CD14-positive monocyte (primary cell): ENCODE measurements around the gene OR2B2. TPM values are rescaled to one million over a fixed set of nuclear protein-coding genes. Genes with fewer than 3 reads are reported as not detected.

Experiments used
- DNase-seq, 3 donors: peaks; one replicate each; pipeline ENCODE4 v3.0.0-alpha.2; 2011 to 2022
- H2AFZ ChIP-seq: 2 replicates; pipeline ENCODE4 v1.6.0; 2012; ENCODE audit warnings: mild to moderate bottlenecking, low read depth, low read length, inconsistent platforms; ENCODE audit not compliant: insufficient read depth, poor library complexity, severe bottlenecking
- H3K27ac ChIP-seq, 2 donors: 1 replicate in 1 of 2; 2 replicates in 1 of 2; pipeline ENCODE4 v1.5.1; 2012 to 2013; ENCODE audit warnings: low read length in 2 of 2, control low read depth in 1 of 2, inconsistent platforms in 1 of 2, low read depth in 1 of 2, mild to moderate bottlenecking in 1 of 2
- H3K27me3 ChIP-seq, 2 donors: one replicate each; pipeline versions ENCODE4 v1.6.0 to v1.6.1; 2011 to 2013; ENCODE audit warnings: low read length in 2 of 2; ENCODE audit not compliant: control insufficient read depth in 2 of 2, insufficient read depth in 2 of 2
- H3K36me3 ChIP-seq, 2 donors: replicated peaks in 1 of 2; 1 replicate in 1 of 2; 2 replicates in 1 of 2; pipeline versions ENCODE4 v1.5.1 to v1.6.1; 2012 to 2013; ENCODE audit warnings: low read length in 2 of 2, control low read depth in 1 of 2, inconsistent platforms in 1 of 2, mild to moderate bottlenecking in 1 of 2; ENCODE audit not compliant: insufficient read depth in 2 of 2, control insufficient read depth in 1 of 2
- H3K4me1 ChIP-seq, 2 donors: 1 replicate in 1 of 2; 2 replicates in 1 of 2; pipeline versions ENCODE4 v1.5.1 to v1.6.1; 2012 to 2013; ENCODE audit warnings: low read length in 2 of 2, control low read depth in 1 of 2, inconsistent platforms in 1 of 2, mild to moderate bottlenecking in 1 of 2, moderate library complexity in 1 of 2; ENCODE audit not compliant: insufficient read depth in 2 of 2, control insufficient read depth in 1 of 2
- H3K4me2 ChIP-seq: replicated peaks from 2 replicates; pipeline ENCODE3; 2012; ENCODE audit warnings: low read length, moderate library complexity, mild to moderate bottlenecking; ENCODE audit not compliant: poor library complexity, severe bottlenecking; ENCODE audit errors: extremely low read depth
- H3K4me3 ChIP-seq, 3 experiments: fragments of 200-600 bp in 1 of 3; sonication (generic) in 1 of 3; replicated peaks in 1 of 3; 1 replicate in 2 of 3; 2 replicates in 1 of 3; pipeline ENCODE4 v1.5.1; 2011 to 2013; ENCODE audit warnings: low read length in 3 of 3, mild to moderate bottlenecking in 3 of 3, control low read depth in 2 of 3, low read depth in 2 of 3, inconsistent platforms in 1 of 3, moderate library complexity in 1 of 3
- H3K79me2 ChIP-seq: 2 replicates; pipeline ENCODE4 v1.6.0; 2012; ENCODE audit warnings: mild to moderate bottlenecking, control low read depth, inconsistent platforms, low read length, moderate library complexity; ENCODE audit not compliant: insufficient read depth
- H3K9ac ChIP-seq: 2 replicates; pipeline ENCODE4 v1.6.0; 2017; ENCODE audit warnings: low read length, mild to moderate bottlenecking; ENCODE audit not compliant: insufficient read depth, poor library complexity, severe bottlenecking
- H3K9me3 ChIP-seq, 2 donors: replicated peaks in 1 of 2; 1 replicate in 1 of 2; 2 replicates in 1 of 2; pipeline versions ENCODE4 v1.5.1 to v1.6.1; 2012 to 2013; ENCODE audit warnings: low read length in 2 of 2, control low read depth in 1 of 2; ENCODE audit not compliant: control insufficient read depth in 1 of 2, insufficient read depth in 1 of 2
- H4K20me1 ChIP-seq: 2 replicates; pipeline ENCODE4 v1.6.0; 2012; ENCODE audit warnings: mild to moderate bottlenecking, low read length, control low read depth, moderate library complexity; ENCODE audit not compliant: insufficient read depth
- H3K27ac Mint-ChIP-seq, 7 donors: one replicate each; pipeline ENCODE4 v1.8.0; 2020; ENCODE audit warnings: mild to moderate bottlenecking in 7 of 7, mixed read lengths in 7 of 7, moderate library complexity in 6 of 7, inconsistent platforms in 2 of 7
- H3K27me3 Mint-ChIP-seq, 3 donors: one replicate each; pipeline ENCODE4 v1.8.0; 2021 to 2022; ENCODE audit warnings: low read depth in 3 of 3, mild to moderate bottlenecking in 3 of 3, mixed read lengths in 3 of 3, moderate library complexity in 3 of 3, inconsistent platforms in 1 of 3
- H3K36me3 Mint-ChIP-seq, 2 donors: one replicate each; pipeline ENCODE4 v1.8.0; 2020; ENCODE audit warnings: mixed read lengths in 2 of 2, inconsistent platforms in 1 of 2, mild to moderate bottlenecking in 1 of 2
- H3K4me1 Mint-ChIP-seq: one replicate; pipeline ENCODE4 v1.8.0; 2020; ENCODE audit warnings: mild to moderate bottlenecking, mixed read lengths
- H3K4me3 Mint-ChIP-seq, 2 donors: one replicate each; pipeline ENCODE4 v1.8.0; 2020; ENCODE audit warnings: mild to moderate bottlenecking in 2 of 2, mixed read lengths in 2 of 2, moderate library complexity in 1 of 2
- H3K9me3 Mint-ChIP-seq, 7 donors: one replicate each; pipeline ENCODE4 v1.8.0; 2020 to 2022; ENCODE audit warnings: mixed read lengths in 7 of 7, mild to moderate bottlenecking in 6 of 7, moderate library complexity in 6 of 7, inconsistent platforms in 2 of 7
- CTCF ChIP-seq: fragments of 200-600 bp; IDR thresholded peaks from one replicate; pipeline ENCODE4 v1.8.0; 2022; ENCODE audit warnings: antibody characterized with exemption, mild to moderate bottlenecking
- WGBS: methylation state at CpG from one replicate; pipeline ENCODE4 v1.1.5; 2013; ENCODE audit warnings: missing lambda C conversion rate; ENCODE audit not compliant: insufficient coverage; 5-methylcytosine and 5-hydroxymethylcytosine counted together
- intact Hi-C, 2 donors: fragments of 100-400 bp; cut with micrococcal nuclease; formaldehyde crosslinking; loops; one replicate each; pipeline versions ENCODE4 v1.15.0 to v1.15.1; 2023
- polyA plus RNA-seq, 3 donors: library from polyadenylated mRNA; depleted of rRNA in 1 of 3; unstranded in 2 of 3; stranded (reverse) in 1 of 3; fragments of 300-500 nt in 2 of 3; fragments of >200 nt in 1 of 3; fragmentation: Illumina TruSeq in 2 of 3; gene quantifications; 1 replicate in 2 of 3; 2 replicates in 1 of 3; pipeline ENCODE4 v1.2.3, GENCODE V29; 2012 to 2021

Gene OR2B2
- polyA plus RNA-seq, 3 donors = not detected

DNA sequence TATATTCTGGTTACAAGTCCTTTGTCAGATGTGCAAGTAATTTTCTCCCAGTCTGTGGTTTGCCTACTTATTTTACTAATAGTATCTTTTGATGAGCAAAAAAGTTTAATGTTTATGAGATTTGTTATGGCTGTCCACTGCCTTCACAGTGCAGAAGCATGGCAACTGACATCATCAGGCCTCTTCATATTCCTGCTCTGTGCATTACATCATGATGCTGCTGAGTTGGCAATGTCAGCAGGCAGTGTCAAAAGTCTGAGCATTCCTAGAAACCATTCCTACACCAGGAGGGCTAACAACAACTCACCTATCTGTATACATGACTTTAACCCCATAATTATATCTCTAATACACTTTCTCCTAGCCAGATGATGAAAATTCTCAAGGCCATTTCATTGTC is 10.8 kb upstream of the OR2B2 start:
- peaks cover 2 to 7% (median 3%) of the 10 kb centered on the region in 3 donors for H3K27me3 Mint-ChIP-seq
- no peaks in the 10 kb centered on the region for H3K36me3 ChIP-seq
- H3K79me2 ChIP-seq = no peaks in the 10 kb centered on the region
- H3K4me1 Mint-ChIP-seq = no peaks in the 10 kb centered on the region
- H3K9me3 Mint-ChIP-seq = peaks cover 0 to 6% (median 1%) of the 10 kb centered on the region in 7 donors
- H3K9me3 ChIP-seq = no peaks in the 10 kb centered on the region
- DNase-seq = no peak
- H2AFZ ChIP-seq = no peak overlapping the region
- peaks cover 0 to 2% of the 10 kb centered on the region in 2 donors for H3K27me3 ChIP-seq
- H3K4me2 ChIP-seq = no peak overlapping the region
- H3K4me3 Mint-ChIP-seq = no peak overlapping the region
- no peaks in the 10 kb centered on the region for H3K36me3 Mint-ChIP-seq
- H3K9ac ChIP-seq = no peak overlapping the region
- intact Hi-C loops = no loop called here
- H3K27ac Mint-ChIP-seq = no peak overlapping the region
- no peaks in the 10 kb centered on the region for H3K4me1 ChIP-seq
- no peak for TF ChIP-seq CTCF
- H3K4me3 ChIP-seq = no peak overlapping the region
- H3K27ac ChIP-seq = no peak overlapping the region
- H4K20me1 ChIP-seq = no peaks in the 10 kb centered on the region

DNA sequence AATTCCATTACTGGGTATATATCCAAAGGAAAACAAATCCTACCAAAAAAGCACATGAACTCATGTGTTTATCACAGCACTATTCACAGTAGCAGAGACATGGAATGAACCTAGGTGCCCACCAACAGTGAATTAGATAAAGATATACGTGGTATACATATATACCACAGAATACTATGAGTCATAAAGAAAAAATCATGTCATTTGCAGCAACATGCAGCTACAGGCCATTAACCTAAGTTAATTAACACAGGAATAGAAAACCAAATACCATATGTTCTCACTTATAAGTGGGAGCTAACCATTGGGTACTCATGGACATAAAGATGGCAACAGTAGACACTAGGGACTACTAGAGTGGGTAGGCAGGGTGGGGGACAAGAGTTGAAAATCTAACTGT is 4.2 kb downstream of the OR2B2 start:
- Histone ChIP-seq H3K9ac (no peak overlapping the region), H3K27me3 (no peaks in the 10 kb centered on the region), H3K27ac (no peak overlapping the region), H3K36me3 (no peaks in the 10 kb centered on the region), H3K79me2 (no peaks in the 10 kb centered on the region), H3K4me3 (no peak overlapping the region), H3K4me1 (peaks cover 6 to 8% of the 10 kb centered on the region in 2 donors), H2AFZ (no peak overlapping the region), H3K4me2 (no peak overlapping the region), H4K20me1 (no peaks in the 10 kb centered on the region), H3K9me3 (no peaks in the 10 kb centered on the region)
- no peaks in the 10 kb centered on the region for H3K36me3 Mint-ChIP-seq
- no CpG with 5 or more reads among the region's 1 CpG for WGBS
- no peak overlapping the region for H3K4me3 Mint-ChIP-seq
- H3K9me3 Mint-ChIP-seq = no peaks in the 10 kb centered on the region
- peaks cover 4% of the 10 kb centered on the region for H3K4me1 Mint-ChIP-seq
- intact Hi-C loops = loop anchor here in 1 of 2 donors (10.0 kb wide), 1 partner anchor 1077 kb away; no protein-coding TSS in a partner anchor
- no peak for DNase-seq
- no peak for TF ChIP-seq CTCF
- peaks cover under 1 to 5% (median 2%) of the 10 kb centered on the region in 3 donors for H3K27me3 Mint-ChIP-seq
- H3K27ac Mint-ChIP-seq = no peak overlapping the region
